HL-60 (cell line): ENCODE data around the gene ASB3.
A peak's percentile ranks its signal among the peaks of the same experiment; 100 is the strongest.

Source experiments
- DNase-seq, 2 experiments: peaks; one replicate each; pipeline ENCODE4 v3.0.0-alpha.2; 2010 to 2020; ENCODE audit warnings: low read depth in 1 of 2, low spot score in 1 of 2
- H3K27ac ChIP-seq: fragments of 250-450 bp; sonication (Bioruptor Pico); replicated peaks from 2 replicates; pipeline ENCODE4 v1.5.1; 2020; ENCODE audit warnings: mild to moderate bottlenecking, moderate library complexity
- H3K27me3 ChIP-seq: fragments of 250-450 bp; sonication (Bioruptor Pico); 2 replicates; pipeline ENCODE4 v1.5.1; 2021; ENCODE audit warnings: mild to moderate bottlenecking, moderate library complexity; ENCODE audit not compliant: insufficient read depth, poor library complexity, severe bottlenecking
- H3K4me3 ChIP-seq: replicated peaks from 2 replicates; pipeline ENCODE4 v1.5.1; 2011; ENCODE audit warnings: mild to moderate bottlenecking, control low read depth, low read length; ENCODE audit not compliant: insufficient read depth
- GABPA ChIP-seq: IDR thresholded peaks from 2 replicates; pipeline ENCODE4 v1.6.1; 2012; ENCODE audit warnings: low read depth
- POLR2AphosphoS5 ChIP-seq: IDR thresholded peaks from 2 replicates; pipeline ENCODE4 v1.6.1; 2012; ENCODE audit warnings: low read depth
- SPI1 ChIP-seq: IDR thresholded peaks from 2 replicates; pipeline ENCODE4 v1.6.1; 2012; ENCODE audit warnings: low read depth, mild to moderate bottlenecking, borderline replicate concordance
- TF ChIP-seq, protein P1 (sequence below): IDR thresholded peaks from 2 replicates; pipeline ENCODE4 v1.6.1; 2012; ENCODE audit warnings: low read depth; ENCODE audit not compliant: insufficient replicate concordance
- TF ChIP-seq, protein P2 (sequence below): IDR thresholded peaks from one replicate; pipeline ENCODE4 v1.5.1; 2011; ENCODE audit warnings: low read length, control low read depth, inconsistent platforms; ENCODE audit not compliant: insufficient read depth

ASB3 gene

DNA sequence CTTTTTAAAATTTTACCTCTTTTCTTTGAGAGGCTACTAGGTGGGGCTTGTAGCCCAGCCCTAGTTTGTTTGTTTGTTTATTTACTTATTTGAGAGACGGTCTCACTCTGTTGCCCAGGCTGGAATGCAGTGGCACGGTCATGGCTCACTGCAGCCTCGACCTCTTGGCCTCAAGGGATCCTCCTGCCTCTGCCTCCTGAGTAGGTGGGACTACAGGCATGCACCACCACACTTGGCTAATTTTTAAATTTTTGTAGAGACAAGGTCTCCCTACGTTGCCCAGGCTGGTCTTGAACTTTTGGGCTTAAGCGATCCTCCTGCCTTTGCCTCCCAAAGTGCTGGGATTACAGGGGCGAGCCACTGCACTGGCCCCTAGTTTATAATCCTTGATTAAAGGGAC is 35.1 kb upstream of the ASB3 start:
- H3K27ac ChIP-seq: no peak overlapping the region
- H3K27me3 ChIP-seq: no peaks in the 10 kb centered on the region
- H3K4me3 ChIP-seq: no peak overlapping the region
- TF ChIP-seq, protein P1, sequence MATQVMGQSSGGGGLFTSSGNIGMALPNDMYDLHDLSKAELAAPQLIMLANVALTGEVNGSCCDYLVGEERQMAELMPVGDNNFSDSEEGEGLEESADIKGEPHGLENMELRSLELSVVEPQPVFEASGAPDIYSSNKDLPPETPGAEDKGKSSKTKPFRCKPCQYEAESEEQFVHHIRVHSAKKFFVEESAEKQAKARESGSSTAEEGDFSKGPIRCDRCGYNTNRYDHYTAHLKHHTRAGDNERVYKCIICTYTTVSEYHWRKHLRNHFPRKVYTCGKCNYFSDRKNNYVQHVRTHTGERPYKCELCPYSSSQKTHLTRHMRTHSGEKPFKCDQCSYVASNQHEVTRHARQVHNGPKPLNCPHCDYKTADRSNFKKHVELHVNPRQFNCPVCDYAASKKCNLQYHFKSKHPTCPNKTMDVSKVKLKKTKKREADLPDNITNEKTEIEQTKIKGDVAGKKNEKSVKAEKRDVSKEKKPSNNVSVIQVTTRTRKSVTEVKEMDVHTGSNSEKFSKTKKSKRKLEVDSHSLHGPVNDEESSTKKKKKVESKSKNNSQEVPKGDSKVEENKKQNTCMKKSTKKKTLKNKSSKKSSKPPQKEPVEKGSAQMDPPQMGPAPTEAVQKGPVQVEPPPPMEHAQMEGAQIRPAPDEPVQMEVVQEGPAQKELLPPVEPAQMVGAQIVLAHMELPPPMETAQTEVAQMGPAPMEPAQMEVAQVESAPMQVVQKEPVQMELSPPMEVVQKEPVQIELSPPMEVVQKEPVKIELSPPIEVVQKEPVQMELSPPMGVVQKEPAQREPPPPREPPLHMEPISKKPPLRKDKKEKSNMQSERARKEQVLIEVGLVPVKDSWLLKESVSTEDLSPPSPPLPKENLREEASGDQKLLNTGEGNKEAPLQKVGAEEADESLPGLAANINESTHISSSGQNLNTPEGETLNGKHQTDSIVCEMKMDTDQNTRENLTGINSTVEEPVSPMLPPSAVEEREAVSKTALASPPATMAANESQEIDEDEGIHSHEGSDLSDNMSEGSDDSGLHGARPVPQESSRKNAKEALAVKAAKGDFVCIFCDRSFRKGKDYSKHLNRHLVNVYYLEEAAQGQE: no peak
- no peak for TF ChIP-seq GABPA
- no peak for DNase-seq

DNA sequence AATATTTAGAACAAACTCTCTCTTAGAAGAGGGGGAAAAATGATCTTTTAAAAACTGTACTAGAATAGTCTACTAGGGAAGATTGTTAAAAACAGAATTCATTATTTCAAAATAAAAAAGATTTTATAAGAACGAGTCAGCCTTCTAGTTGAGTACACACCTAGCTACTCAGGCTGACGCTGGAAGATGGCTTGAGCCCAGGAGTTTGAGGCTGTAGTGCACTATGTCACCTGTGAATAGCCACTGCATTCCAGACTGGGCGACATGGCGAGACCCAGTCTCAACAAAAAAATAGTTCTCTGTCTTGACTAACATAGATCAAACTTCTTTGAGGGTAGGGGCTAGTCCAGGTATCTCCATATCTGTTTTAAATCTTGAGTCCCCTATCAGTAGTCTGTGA is 34.0 kb upstream of the ASB3 start:
- no peak overlapping the region for H3K27ac ChIP-seq
- DNase-seq: no peak
- no peaks in the 10 kb centered on the region for H3K27me3 ChIP-seq
- H3K4me3 ChIP-seq: no peak overlapping the region
- TF ChIP-seq, protein P1: no peak
- TF ChIP-seq, protein P2, sequence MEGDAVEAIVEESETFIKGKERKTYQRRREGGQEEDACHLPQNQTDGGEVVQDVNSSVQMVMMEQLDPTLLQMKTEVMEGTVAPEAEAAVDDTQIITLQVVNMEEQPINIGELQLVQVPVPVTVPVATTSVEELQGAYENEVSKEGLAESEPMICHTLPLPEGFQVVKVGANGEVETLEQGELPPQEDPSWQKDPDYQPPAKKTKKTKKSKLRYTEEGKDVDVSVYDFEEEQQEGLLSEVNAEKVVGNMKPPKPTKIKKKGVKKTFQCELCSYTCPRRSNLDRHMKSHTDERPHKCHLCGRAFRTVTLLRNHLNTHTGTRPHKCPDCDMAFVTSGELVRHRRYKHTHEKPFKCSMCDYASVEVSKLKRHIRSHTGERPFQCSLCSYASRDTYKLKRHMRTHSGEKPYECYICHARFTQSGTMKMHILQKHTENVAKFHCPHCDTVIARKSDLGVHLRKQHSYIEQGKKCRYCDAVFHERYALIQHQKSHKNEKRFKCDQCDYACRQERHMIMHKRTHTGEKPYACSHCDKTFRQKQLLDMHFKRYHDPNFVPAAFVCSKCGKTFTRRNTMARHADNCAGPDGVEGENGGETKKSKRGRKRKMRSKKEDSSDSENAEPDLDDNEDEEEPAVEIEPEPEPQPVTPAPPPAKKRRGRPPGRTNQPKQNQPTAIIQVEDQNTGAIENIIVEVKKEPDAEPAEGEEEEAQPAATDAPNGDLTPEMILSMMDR: no peak
- TF ChIP-seq GABPA: no peak
- TF ChIP-seq POLR2AphosphoS5: no peak
- TF ChIP-seq SPI1: no peak

DNA sequence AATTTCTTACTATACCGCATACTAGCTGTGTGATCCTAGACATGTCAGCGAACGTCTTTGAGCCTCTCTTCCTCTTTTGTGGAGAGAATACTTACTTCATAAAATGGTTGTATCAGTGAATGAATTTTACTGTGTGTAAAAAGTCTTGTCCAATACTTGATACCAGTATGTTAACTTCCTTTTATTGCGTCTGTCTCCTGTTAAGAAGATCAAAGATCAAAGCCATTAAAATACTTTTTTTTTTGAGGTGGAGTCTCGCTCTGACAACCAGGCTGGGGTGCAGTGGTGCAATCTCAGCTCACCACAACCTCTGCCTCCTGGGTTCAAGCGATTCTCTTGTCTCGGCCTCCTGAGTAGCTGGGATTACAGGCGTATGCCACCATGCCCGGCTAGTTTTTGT is 33.3 kb upstream of the ASB3 start:
- no peak for DNase-seq
- H3K4me3 ChIP-seq: no peak overlapping the region
- no peaks in the 10 kb centered on the region for H3K27me3 ChIP-seq
- H3K27ac ChIP-seq: no peak overlapping the region
- TF ChIP-seq, protein P2: no peak
- TF ChIP-seq, protein P1: no peak
- TF ChIP-seq POLR2AphosphoS5 (no peak), SPI1 (peak; percentile 48; the same call in 1 of the 2 replicates), GABPA (no peak)

DNA sequence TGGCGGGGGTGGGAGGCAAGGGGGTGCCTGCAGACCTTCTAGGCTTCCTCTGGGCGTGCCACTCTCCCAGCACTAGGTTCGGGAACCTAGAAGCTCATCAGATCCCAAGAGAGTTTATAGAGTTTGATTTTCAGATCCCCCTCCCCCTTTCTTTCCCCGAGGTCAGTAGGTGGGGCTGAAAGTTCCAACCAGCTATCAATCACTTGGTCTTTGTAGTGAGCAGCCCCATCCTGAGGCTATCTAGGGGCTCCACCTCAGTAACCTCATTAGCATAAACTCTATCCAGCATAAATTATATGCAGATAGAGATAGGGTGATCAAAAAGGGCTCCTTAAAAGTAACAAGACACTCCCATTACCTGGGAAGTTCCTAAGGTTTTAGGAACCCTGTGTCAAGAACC is 32.9 kb upstream of the ASB3 start:
- DNase-seq: no peak
- H3K4me3 ChIP-seq: no peak overlapping the region
- no peaks in the 10 kb centered on the region for H3K27me3 ChIP-seq
- no peak overlapping the region for H3K27ac ChIP-seq
- TF ChIP-seq, protein P2: no peak
- TF ChIP-seq POLR2AphosphoS5 (no peak), SPI1 (no peak), GABPA (no peak)
- TF ChIP-seq, protein P1: no peak
